Measurements from ENCODE around the gene SUGCT. TPM values are rescaled to one million over a fixed set of nuclear protein-coding genes. Genes with fewer than 3 reads are reported as not detected.

The SUGCT gene
- total and polyA plus RNA-seq, 9 of the 15 experiments (the other 6 are each of a cell fraction or from before 2014, with no cell fraction given), result 0.58 to 2.5 (median 1.4) TPM

- H3K4me1 ChIP-seq (replicated peaks in 1 of 2; ENCODE audit: control insufficient read depth in 2 of 2, insufficient read depth in 2 of 2, low read length in 2 of 2), result no peaks in the 10 kb centered on the region
- no TSS peak for BruUV-seq (replicated peaks)
- H3K9ac ChIP-seq (ENCODE audit: insufficient read depth in 1 of 2, low read depth in 2 of 2, low read length in 2 of 2), result no peak overlapping the region
- 0% methylated on average over 1 of the region's 1 CpG for WGBS (ENCODE audit: insufficient coverage, low coverage, missing lambda C conversion rate)
- H3K36me3 ChIP-seq (ENCODE audit: control insufficient read depth, insufficient read depth, low read length), result no peaks in the 10 kb centered on the region
- no peak overlapping the region for H3K4me2 ChIP-seq (ENCODE audit: insufficient read depth, low read length)
- no peaks in the 10 kb centered on the region for H3K27me3 ChIP-seq (ENCODE audit: control insufficient read depth in 2 of 2, insufficient read depth in 2 of 2, low read length in 2 of 2)
- TF ChIP-seq JUND (IDR thresholded peaks at IDR 0.05; ENCODE audit: borderline replicate concordance, low read depth, low read length) (no peak), JUND (tag; IDR thresholded peaks at IDR 0.05; ENCODE audit: borderline replicate concordance, low read depth, low read length) (no peak), NCOA4 (IDR thresholded peaks at IDR 0.05; ENCODE audit: partially characterized antibody) (no peak), ZNF436 (CRISPR knock-in tag; IDR thresholded peaks at IDR 0.05) (no peak), RNF219 (CRISPR knock-in tag; IDR thresholded peaks at IDR 0.05) (no peak), ZNF197 (CRISPR knock-in tag; IDR thresholded peaks at IDR 0.05; ENCODE audit: low read depth) (no peak), BRD4 (IDR thresholded peaks at IDR 0.05) (no peak), PTBP1 (IDR thresholded peaks at IDR 0.05; ENCODE audit: low read depth, low read length) (no peak), ATF7 (IDR thresholded peaks at IDR 0.05) (no peak), ZNF586 (CRISPR knock-in tag; conservative IDR thresholded peaks at IDR 0.05) (no peak), FOXA1 (IDR thresholded peaks at IDR 0.05; ENCODE audit: borderline replicate concordance) (no peak), MCM2 (IDR thresholded peaks at IDR 0.05; ENCODE audit: low read depth) (no peak), RREB1 (CRISPR knock-in tag; IDR thresholded peaks at IDR 0.05) (no peak)
- intact Hi-C loops (cut with micrococcal nuclease) (no loop called here), in situ Hi-C loops (cut with MboI) (no loop called here)
- no peaks in the 10 kb centered on the region for H3K9me1 ChIP-seq (ENCODE audit: control insufficient read depth, insufficient read depth, low read length)
- H3K4me3 ChIP-seq, result no peak overlapping the region
- no peaks in the 10 kb centered on the region for H4K20me1 ChIP-seq (replicated peaks; ENCODE audit: control insufficient read depth, insufficient read depth, low read length)
- no peak overlapping the region for H3K27ac ChIP-seq (ENCODE audit: extremely low read depth, low read depth, low read length)
- no peak for ATAC-seq
- no peak for FAIRE-seq
- ChIA-PET CTCF (ENCODE audit: low intra/inter-chr PET ratio) (no interaction called here), POLR2A (interaction anchor here (0.6 kb wide), 1 partner anchor 12 kb away, joined by 3 read pairs; no protein-coding TSS in a partner anchor)
- no peaks in the 10 kb centered on the region for H3K9me3 ChIP-seq (replicated peaks; ENCODE audit: control insufficient read depth, insufficient read depth, low read depth, low read length)
- no peaks in the 10 kb centered on the region for H3K79me2 ChIP-seq (ENCODE audit: control insufficient read depth, insufficient read depth, low read length)
- no peak for DNase-seq (ENCODE audit: extremely low read depth in 1 of 4, low spot score in 3 of 4)
- no peak overlapping the region for H2AFZ ChIP-seq (ENCODE audit: low read depth, low read length)
Observed at GRCh38 chr7:40879941-40880543, 745.2 kb downstream of the SUGCT start.

All from K562 (cell line).